ENCODE results near the gene PRR20B.
"Not testable (repeated sequence)": the region's sequence is repeated elsewhere in the genome, so short reads cannot be mapped to it uniquely, and the experiment has no call there.

The PRR20B gene

DNA sequence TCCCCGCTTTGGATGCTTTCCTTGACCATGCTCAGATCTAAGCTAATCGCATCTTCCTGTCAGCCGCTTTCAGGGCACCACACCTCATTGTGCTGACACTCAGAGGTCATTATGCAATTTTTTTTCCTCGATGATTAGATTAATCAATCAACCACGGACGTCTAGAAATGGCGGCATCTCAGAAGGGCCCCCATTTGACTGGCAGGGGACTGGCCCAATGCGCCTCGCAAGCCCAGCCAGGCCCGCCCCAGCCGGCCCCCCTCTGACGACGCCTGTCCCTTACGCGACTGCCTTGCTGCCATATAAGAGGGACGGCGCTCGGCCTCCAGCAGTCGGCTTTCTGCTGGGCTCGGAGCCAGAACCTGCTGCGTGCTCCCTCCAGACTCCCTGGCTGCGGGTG lies at the start of gene PRR20B:
Gene PRR20B, plus strand, starts transcription at position 301 of the 400 bp plus-strand sequence. CDS start 387 bp downstream, outside the sequence.
- not testable (repeated sequence) for DNase-seq (ENCODE audit: low read depth)

DNA sequence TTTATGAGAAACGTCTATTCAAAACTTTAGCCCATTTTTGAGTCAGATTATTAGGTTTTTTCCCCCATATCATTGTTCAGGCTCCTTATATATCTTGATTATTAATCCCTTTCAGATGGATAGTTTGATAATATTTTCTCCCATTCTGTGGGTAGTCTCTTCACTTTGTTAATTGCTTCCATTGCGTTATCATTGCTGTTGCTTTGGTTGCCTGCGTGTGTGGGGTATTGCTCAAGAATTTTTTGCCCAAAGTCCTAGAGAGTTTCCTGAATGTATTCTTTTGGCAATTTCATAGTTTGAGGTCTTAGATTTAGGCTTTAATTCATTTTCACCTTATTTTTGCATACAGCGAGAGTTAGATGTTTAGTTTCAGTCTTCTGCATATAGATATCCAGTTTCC lies 32.3 kb upstream of the PRR20B start:
- no peak for DNase-seq (ENCODE audit: low read depth)

DNA sequence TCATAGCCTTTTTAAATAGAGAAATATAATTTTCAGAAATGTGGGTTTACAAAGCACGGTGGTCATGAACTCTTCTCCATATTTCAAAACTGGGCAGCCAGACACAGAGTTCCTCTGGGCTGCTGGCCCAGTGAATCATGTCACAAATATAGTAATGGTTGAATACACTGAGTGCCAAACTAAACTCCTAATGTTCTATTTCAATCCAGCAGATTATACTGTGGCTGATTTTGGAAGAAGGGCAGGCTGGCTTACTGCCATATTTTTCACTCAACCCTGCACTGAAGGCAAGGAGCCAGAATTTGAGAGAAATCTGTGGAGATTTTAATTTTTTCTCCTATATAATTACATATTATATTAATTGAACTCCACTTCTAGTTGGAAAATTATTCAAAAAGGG lies 23.6 kb upstream of the PRR20B start:
- DNase-seq (ENCODE audit: low read depth): no peak

DNA sequence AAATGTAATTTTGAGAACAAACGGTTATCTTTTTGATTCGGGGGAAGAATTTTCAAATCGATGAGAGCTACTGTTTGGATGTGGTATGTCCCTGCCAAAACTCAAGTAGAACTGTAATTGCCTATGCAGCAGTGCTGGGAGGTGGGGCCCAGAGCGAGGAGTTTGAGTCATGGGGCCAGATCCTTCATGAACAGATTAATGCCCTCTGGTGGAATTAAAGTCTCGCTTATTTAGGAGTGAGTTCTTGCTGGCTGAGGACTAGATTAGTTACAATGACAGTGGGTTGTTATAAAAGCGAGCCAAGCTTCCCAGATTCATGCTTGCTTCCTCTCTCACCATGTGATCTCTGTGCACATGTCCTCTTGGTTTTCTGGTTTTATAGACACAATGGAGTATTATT lies 18.4 kb upstream of the PRR20B start:
- no peak for DNase-seq (ENCODE audit: low read depth)

DNA sequence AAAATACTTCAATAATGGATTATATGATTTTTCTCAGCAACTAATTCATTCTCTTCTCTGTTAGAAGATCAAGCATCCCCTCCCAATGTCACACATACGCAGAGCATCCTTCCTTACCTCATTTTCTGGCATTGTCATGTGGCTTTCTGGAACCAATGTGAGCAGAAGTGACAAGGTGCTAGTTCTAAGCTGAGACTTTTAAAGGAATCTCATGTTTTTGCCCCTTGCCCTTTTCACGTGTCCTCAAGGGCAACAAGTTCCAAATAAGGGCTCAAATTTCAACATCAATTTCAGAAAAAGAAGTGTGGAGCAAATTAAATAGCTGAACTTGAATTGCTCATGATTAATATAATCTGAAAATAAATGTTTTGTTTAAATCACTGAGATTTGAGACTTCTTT lies 11.2 kb upstream of the PRR20B start:
- DNase-seq (ENCODE audit: low read depth): no peak

DNA sequence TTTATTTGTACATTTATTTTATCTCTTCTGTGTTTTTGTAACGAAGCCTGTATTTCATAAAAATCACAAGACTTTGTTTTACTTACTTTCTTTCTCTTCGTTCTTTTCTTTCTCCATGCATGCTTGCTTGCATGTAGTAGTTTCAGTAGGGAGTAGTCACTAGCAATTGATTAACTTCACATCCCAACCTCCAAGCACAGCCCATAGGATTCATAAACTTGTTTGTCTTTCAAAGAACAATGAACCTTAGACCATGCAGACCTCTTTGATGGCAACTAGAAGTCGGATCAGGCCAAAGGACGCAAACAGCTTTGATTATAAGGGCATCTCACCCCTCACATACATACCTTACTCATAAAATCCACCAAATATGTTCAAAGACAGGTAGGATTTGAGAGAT lies 9.7 kb upstream of the PRR20B start:
- DNase-seq (ENCODE audit: low read depth): no peak

DNA sequence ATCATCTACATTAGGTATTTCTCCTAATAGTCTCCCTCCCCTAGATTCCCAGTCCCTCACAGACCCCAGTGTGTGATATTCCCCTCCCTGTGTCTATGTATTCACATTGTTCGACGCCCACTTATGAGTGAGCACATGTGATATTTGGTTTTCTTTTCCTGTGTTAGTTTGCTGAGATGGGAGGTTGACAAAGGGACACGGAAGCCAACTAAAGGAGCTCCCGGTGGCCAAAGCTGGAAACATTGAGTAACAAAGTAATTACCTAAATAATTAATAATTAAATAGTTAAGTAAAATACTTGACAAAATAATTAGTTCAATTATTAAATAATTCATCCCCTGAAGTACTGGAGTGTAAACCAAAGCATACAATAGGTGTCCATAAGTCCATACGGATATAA lies 8.3 kb upstream of the PRR20B start:
- no peak for DNase-seq (ENCODE audit: low read depth)

DNA sequence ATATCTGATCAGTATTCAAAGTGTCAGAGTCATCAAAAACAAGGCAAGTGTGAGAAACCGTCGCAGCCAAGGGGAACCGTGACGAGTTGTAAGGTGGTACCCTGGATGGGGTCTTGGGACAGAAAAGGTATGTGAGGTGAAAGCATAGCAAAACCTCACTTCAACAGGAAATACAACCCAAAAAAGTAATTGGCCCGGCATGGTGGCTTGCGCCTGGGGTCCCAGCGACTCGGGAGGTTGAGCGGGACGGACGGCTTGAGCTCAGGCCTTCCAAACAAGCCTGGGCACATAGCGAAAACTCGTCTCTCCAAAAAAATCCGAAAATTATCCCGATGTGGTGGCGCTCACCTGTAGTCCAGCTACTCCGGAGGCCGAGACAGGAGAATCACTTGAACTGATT lies 7.5 kb upstream of the PRR20B start:
- DNase-seq (ENCODE audit: low read depth): not testable (repeated sequence)

DNA sequence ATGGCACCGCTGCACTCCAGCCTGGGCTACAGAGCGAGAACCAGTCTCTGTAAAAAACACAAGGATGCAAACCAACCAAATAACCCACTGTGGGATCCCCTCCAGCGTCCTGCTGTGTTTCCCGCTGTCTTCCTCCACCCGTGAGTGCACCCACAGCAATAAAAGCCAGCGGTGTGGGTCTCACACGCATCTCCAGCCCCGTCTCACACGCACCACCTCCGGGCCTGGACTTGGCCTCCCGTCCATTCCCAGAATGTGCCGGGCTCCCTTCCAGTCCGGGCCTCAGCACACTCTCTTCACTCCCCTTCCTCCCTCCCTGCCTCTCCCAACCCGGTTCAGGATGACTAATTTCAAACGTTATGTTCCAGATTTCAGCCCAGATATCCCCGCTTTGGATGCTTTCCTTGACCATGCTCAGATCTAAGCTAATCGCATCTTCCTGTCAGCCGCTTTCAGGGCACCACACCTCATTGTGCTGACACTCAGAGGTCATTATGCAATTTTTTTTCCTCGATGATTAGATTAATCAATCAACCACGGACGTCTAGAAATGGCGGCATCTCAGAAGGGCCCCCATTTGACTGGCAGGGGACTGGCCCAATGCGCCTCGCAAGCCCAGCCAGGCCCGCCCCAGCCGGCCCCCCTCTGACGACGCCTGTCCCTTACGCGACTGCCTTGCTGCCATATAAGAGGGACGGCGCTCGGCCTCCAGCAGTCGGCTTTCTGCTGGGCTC lies 6.9 kb upstream of the PRR20B start, which contains the start of gene PRR20A:
Gene PRR20A, plus strand, starts transcription at position 684 of the 734 bp plus-strand sequence. CDS start 387 bp downstream, outside the sequence.
- DNase-seq (ENCODE audit: low read depth): not testable (repeated sequence)

DNA sequence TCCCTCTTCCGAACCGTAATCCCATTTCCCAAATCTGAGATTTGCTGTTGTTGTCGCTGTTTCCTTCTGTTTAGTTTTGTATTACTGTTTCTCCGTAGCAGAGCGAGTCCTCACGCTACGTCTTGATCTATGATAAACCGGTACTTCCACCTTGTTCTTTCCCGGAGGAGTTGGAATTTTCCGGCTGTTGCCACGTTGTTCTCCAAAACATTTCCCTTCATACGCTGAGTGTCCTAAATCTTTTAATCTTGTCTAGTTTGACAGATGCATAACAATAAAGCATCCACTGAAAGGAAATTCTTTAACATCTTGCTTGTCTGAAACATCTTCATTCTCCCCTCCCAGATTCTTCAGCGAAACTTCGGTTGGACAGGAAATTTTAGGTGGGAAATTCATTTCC lies 818 bp downstream of the PRR20B start:
- not testable (repeated sequence) for DNase-seq (ENCODE audit: low read depth)

DNA sequence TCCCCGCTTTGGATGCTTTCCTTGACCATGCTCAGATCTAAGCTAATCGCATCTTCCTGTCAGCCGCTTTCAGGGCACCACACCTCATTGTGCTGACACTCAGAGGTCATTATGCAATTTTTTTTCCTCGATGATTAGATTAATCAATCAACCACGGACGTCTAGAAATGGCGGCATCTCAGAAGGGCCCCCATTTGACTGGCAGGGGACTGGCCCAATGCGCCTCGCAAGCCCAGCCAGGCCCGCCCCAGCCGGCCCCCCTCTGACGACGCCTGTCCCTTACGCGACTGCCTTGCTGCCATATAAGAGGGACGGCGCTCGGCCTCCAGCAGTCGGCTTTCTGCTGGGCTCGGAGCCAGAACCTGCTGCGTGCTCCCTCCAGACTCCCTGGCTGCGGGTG lies 6.5 kb downstream of the PRR20B start, which contains the start of gene PRR20C:
Gene PRR20C, plus strand, starts transcription at position 301 of the 400 bp plus-strand sequence. CDS start 387 bp downstream, outside the sequence.
- not testable (repeated sequence) for DNase-seq (ENCODE audit: low read depth)

DNA sequence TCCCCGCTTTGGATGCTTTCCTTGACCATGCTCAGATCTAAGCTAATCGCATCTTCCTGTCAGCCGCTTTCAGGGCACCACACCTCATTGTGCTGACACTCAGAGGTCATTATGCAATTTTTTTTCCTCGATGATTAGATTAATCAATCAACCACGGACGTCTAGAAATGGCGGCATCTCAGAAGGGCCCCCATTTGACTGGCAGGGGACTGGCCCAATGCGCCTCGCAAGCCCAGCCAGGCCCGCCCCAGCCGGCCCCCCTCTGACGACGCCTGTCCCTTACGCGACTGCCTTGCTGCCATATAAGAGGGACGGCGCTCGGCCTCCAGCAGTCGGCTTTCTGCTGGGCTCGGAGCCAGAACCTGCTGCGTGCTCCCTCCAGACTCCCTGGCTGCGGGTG lies 13.0 kb downstream of the PRR20B start, which contains the start of gene PRR20D:
Gene PRR20D, plus strand, starts transcription at position 301 of the 400 bp plus-strand sequence. CDS start 387 bp downstream, outside the sequence.
- DNase-seq (ENCODE audit: low read depth): not testable (repeated sequence)

DNA sequence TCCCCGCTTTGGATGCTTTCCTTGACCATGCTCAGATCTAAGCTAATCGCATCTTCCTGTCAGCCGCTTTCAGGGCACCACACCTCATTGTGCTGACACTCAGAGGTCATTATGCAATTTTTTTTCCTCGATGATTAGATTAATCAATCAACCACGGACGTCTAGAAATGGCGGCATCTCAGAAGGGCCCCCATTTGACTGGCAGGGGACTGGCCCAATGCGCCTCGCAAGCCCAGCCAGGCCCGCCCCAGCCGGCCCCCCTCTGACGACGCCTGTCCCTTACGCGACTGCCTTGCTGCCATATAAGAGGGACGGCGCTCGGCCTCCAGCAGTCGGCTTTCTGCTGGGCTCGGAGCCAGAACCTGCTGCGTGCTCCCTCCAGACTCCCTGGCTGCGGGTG lies 19.6 kb downstream of the PRR20B start, which contains the start of gene PRR20E:
Gene PRR20E, plus strand, starts transcription at position 301 of the 400 bp plus-strand sequence. CDS start 387 bp downstream, outside the sequence.
- not testable (repeated sequence) for DNase-seq (ENCODE audit: low read depth)

DNA sequence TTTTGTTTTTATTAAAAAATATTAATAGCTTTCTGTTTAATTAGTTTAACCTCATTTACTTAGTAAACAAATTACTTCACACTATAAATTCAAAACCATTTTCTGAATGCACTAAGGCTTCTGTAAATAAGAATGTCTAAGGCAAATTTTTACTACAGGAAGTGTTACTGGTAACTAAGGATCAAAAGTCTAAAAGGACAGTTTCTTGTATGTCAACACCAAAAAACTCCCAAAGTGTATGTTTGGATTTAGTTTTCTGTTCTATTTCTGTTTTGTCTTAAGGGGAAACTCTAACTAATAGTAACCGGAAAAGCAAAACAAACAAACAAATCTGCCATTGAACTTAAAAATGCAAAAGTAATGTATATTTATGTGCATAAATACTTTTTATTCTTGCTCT lies 44.4 kb downstream of the PRR20B start:
- no peak for DNase-seq (ENCODE audit: low read depth)
